HG03521 (cell line): ENCODE data around the gene TRIM47.

Experiments used
- ATAC-seq: cut with Tn5 transposase; IDR thresholded peaks from one replicate; pipeline ENCODE4 v1.9.1; 2021; ENCODE audit warnings: mild to moderate bottlenecking, moderate library complexity; ENCODE audit not compliant: unreplicated experiment

TRIM47 gene

DNA sequence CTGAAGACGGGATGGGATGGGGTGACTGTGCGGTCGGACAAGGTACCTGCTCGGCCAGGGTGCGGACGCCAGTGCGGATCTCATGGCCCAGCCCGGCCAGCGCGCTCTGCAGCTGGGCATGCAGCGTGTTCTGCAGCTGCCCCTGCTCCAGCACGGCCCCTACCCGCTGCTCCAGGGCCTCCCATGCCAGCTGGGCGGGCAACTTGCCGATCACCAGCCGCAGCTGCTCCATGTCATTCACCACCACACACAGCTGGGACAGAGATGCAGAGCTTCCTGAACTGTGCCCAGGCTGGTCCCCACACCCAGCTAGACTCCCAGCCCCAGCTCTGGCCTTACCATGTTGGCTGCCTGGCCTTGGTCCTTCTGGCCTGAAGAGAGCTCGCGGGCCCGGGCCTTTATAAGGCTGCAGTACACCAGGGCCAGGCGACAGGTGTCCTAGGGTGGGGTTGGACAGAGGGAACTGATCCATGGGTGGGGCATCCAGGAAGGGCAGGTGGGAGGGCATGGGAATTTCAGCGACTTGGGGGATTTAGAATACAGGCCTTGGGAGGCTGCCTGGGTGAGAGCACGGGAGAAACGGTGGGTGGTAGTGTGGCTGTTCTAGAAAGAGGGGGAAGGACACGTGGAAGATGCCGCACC, 44.0 kb downstream of the TRIM47 start:
- ATAC-seq, result no peak

DNA sequence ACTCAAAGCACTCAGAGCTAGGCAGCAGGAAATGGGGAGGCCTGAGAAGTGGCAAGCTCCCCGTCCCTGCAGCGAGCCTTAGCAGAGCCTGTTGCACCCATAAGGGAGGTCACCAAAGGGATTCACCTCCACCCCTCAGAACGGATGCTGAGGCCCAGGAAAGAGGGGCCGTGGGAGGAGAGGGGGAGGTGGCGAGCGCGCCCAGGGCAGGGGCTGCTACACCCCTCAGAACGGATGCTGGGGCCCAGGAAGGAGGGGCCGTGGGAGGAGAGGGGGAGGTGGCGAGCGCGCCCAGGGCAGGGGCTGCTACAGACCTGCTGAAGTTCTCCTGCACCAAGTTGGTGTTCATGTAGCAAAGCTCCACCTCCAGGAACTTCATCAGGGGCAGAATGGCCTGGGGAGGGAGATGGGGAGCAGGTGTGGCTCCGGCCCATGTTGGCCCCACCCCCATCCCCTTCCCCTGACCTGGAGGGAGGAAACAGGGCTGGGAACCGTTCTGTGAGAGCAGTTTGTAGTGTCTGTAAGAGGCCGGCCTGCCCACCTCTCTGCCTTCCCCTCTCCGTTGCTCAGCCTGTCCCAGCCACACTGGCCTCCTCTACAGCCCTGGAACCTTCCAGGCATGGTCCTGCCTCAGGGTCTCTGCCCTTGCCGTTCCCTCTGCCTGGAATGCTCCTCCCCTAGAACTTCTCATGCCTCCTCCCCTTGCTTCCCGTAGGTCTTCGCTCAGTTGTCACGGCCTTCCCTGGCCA, 45.6 kb downstream of the TRIM47 start:
- ATAC-seq, result no peak

DNA sequence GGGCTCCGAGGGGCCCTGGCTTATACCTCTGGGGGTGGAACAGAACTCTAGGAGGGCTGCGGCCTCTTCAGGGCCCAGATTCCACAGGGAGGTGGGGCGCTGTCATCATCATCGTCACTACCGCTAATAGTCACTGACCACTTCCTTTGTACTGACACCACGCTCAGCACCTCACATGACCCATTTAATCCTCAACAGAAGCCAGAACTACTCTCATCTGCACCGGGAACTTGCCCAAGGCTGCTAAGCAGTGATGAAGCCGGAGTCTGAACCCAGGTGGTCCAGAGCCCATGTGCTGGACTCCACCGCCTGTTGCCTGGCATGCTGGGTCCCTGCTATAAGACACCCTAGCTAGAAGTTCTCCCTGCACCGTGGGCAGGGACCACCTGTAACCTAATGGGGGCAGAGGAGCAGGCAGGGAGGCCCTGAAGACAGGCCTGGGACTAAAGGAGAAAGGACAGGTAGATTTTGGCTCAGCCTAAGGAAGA, 46.2 kb downstream of the TRIM47 start:
- ATAC-seq, result no peak

- ATAC-seq, result no peak
Measured at GRCh38 chr17:75831032-75831571, 47.3 kb downstream of the TRIM47 start.

DNA sequence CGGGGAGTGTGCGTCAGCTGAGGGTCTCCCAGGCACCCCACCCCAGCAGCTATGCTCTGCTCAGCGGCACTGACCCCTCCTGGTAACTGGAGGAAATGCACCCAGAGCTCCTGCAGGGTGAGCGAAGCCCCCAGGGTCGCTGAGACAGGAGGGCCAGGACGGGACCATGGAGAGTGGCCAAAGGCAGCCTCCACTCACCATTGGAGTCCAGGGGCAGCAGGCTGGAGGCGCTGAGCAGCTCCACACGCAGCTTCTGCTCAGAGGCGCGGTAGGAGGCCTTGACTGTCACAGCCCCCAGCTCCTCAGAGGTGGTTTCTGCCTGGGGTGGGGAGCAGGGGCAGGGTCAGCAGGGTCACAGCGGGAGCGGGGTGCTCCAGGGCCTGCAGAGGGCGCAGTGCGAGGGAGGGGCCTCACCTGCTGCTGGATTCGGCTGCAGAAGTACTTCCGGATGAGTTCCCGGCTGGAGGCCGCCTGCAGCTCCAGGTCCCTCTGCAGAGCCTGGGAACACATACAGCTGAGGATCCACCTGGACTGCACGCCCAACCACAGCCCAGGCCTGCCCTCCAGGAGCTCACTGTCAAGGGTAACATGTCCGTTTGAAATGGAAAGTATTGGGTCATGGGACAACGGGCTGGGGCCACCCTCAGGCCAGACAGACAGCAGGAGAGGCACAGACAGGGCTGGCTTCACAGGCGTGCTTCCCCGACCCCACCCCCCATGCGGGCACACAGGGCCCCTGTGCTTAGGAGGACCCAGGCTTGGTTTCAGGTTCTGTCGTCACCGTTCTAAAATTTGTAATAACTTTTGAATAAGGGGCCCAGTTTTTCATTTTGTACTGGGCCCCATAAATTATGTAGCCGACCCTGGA, 48.0 kb downstream of the TRIM47 start:
- ATAC-seq, result no peak

DNA sequence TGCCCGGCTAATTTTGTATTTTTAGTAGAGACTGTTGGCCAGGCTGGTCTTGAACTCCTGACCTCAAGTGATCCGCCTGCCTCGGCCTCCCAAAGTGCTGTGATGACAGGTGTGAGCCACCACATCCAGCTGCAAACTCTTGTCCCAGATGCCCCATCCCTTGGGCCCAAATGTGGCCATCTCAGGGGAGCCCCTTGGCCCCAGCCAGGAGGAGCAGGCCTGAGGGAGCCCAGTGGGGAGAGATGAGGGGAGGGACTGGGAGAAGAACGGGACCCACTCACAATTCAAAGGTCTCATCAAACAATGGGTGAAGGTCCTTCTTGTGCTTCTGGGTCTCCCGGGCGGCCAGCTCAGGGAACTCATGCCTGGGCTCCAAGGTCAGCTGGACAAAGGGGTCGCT, 48.6 kb downstream of the TRIM47 start:
- no peak for ATAC-seq

DNA sequence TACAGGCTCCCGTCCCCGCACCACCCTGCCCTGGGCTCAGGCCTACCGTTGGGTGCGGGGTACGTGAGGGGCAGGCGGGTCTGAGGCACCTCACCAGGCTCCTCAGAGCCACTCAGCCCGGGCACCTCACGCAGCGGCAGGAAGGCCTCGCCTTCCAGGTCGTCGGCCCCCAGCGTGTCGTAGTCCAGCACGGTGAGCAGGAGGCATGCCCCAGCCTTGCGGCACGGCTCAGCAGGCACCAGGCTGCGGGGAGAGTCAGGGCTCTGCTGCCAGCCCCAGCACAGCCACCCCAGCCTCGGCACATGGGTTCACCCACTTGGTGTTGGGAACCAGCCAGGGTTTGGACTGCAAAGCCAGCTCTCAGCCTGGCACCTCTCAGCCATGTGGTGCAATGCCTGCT, 49.6 kb downstream of the TRIM47 start:
- ATAC-seq, result no peak

GRCh38 chr17:75828076-75828400, 50.3 kb downstream of the TRIM47 start:
- no peak for ATAC-seq

GRCh38 chr17:75827308-75828075, 50.9 kb downstream of the TRIM47 start:
- ATAC-seq, result no peak

DNA sequence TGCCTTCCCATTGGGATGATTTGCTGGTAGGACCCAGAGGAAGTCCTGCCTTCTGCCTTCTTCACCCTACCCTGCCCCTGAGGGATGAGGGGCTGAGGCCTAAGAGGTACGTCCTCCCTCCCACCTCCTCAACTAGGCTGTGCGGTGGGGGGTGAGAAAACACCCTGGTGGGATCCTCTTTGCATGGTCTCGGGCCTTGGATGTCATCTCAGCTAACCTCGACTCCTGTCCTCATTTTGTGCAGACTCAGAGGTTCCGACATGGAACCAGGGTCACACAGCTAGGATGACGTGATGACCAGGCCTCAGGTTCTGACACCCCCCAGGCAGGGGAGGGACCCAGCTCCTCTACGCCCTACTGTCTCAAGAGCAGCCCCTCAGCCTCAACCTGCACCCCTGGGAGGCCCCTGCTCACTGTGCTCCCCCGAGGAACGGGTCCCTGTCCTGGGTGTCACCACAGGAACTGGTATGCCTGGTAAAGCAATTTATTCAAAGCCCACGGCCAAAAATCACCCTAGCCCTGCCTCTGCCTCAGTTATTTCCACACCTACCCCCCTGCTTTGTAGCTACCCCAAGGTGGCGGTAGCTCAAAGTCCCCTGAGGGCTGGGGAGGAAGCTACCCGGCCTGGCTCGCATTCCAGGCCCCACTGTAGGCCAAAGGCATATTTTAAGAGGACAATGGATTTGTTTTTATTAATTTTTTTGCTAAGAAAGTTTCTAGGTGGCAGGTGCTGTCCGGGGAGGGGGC, 51.6 kb downstream of the TRIM47 start:
- ATAC-seq, result no peak

GRCh38 chr17:75825748-75826370, 52.5 kb downstream of the TRIM47 start:
- no peak for ATAC-seq

- ATAC-seq, result no peak
Measured at GRCh38 chr17:75825149-75825552, 53.2 kb downstream of the TRIM47 start.

- no peak for ATAC-seq
Measured at GRCh38 chr17:75824666-75825065, 53.7 kb downstream of the TRIM47 start.
